GM10266 (cell line): ENCODE measurements around the gene PRDM11.

ENCODE experiments used
- DNase-seq: peaks from one replicate; pipeline ENCODE4 v3.0.0; 2012; ENCODE audit errors: extremely low spot score
- CTCF ChIP-seq: IDR thresholded peaks from 2 replicates; pipeline ENCODE4 v1.5.1; 2012; ENCODE audit warnings: mild to moderate bottlenecking, low read depth; ENCODE audit not compliant: control insufficient read depth, insufficient read depth; ENCODE audit errors: missing control alignments

PRDM11 gene

GRCh38 chr11:45274206-45274605 is 127.8 kb downstream of the PRDM11 start:
- DNase-seq, result no peak
- no peak for TF ChIP-seq CTCF

GRCh38 chr11:45275828-45276227 is 129.4 kb downstream of the PRDM11 start:
- no peak for TF ChIP-seq CTCF
- no peak for DNase-seq

- TF ChIP-seq CTCF, result no peak
- DNase-seq, result no peak
Measured at GRCh38 chr11:45278714-45279113, 132.3 kb downstream of the PRDM11 start.

- no peak for DNase-seq
Measured at GRCh38 chr11:45279645-45280044, 133.2 kb downstream of the PRDM11 start.

GRCh38 chr11:45280449-45280848 is 134.0 kb downstream of the PRDM11 start:
- no peak for DNase-seq
- TF ChIP-seq CTCF, result no peak

More at GRCh38 chr11:45279645-45280044, 133.2 kb downstream of the PRDM11 start:
- TF ChIP-seq CTCF, result no peak

- no peak for DNase-seq
- TF ChIP-seq CTCF, result no peak
Measured at GRCh38 chr11:45282081-45282480, 135.6 kb downstream of the PRDM11 start.
